Tibial nerve (tissue), 4 donors: ENCODE data around the gene NFX1.

ENCODE experiments used
- CTCF ChIP-seq, 5 experiments: fragments of 200-600 bp in 3 of 5; fragments of 450-650 bp in 2 of 5; sonication (generic) in 3 of 5; IDR thresholded peaks; one replicate each; pipeline ENCODE4 v1.5.1; 2016 to 2019; ENCODE audit warnings: antibody characterized with exemption in 5 of 5, mild to moderate bottlenecking in 3 of 5, moderate library complexity in 2 of 5
- EP300 ChIP-seq, 2 donors: sonication (generic); formaldehyde crosslinking; IDR thresholded peaks; one replicate each; pipeline ENCODE4 v1.6.1; 2017; ENCODE audit warnings: antibody characterized with exemption in 2 of 2, mild to moderate bottlenecking in 1 of 2
- POLR2A ChIP-seq, 2 donors: fragments of 450-650 bp; IDR thresholded peaks; one replicate each; pipeline ENCODE4 v1.6.1; 2017; ENCODE audit warnings: antibody characterized with exemption in 2 of 2, mild to moderate bottlenecking in 2 of 2, moderate library complexity in 2 of 2

GRCh38 chr9:33340186-33340585 is 49.9 kb downstream of the NFX1 start:
- TF ChIP-seq EP300 (IDR thresholded peaks at IDR 0.05) (no peak), POLR2A (IDR thresholded peaks at IDR 0.05) (no peak), CTCF (IDR thresholded peaks at IDR 0.05) (no peak)
